HFFc6 (cell line): ENCODE results near the gene NFS1. TPM values are rescaled to one million over a fixed set of nuclear protein-coding genes. Genes with fewer than 3 reads are reported as not detected.

ENCODE experiments used
- DNase-seq: peaks from one replicate; pipeline ENCODE4 v3.0.0-alpha.2; 2018
- H3K27ac Mint-ChIP-seq: 2 replicates; pipeline ENCODE4 v1.8.0; 2020; ENCODE audit warnings: mild to moderate bottlenecking, mixed read lengths
- H3K27me3 Mint-ChIP-seq: 2 replicates; pipeline ENCODE4 v1.8.0; 2021; ENCODE audit warnings: mild to moderate bottlenecking, moderate library complexity, mixed read lengths; ENCODE audit not compliant: insufficient read depth
- H3K36me3 Mint-ChIP-seq: 2 replicates; pipeline ENCODE4 v1.8.0; 2021; ENCODE audit warnings: low read depth, mixed read lengths
- H3K4me1 Mint-ChIP-seq: 2 replicates; pipeline ENCODE4 v1.8.0; 2020; ENCODE audit warnings: low read depth, mixed read lengths
- H3K4me3 Mint-ChIP-seq: 2 replicates; pipeline ENCODE4 v1.8.0; 2020; ENCODE audit warnings: mild to moderate bottlenecking, moderate library complexity, mixed read lengths
- H3K9me3 Mint-ChIP-seq: 2 replicates; pipeline ENCODE4 v1.8.0; 2020; ENCODE audit warnings: mild to moderate bottlenecking, mixed read lengths
- total RNA-seq, 6 experiments: library from RNA; stranded (reverse); fragmentation: NEBNext Ultra II Directional; extraction: Animal tissue kit (Norgen Biotek cat#: 25700); gene quantifications; 2 replicates in 1 of 6; 3 replicates in 5 of 6; pipeline ENCODE4 v1.2.3, GENCODE V29; 2021
- TF ChIP-seq, protein P1 (sequence below): fragments of 200-600 bp; sonication (generic); IDR thresholded peaks from 2 replicates; pipeline ENCODE4 v1.5.0; 2021; ENCODE audit warnings: antibody characterized with exemption, mild to moderate bottlenecking

The NFS1 gene
- total RNA-seq, 6 experiments from 2014 or later: 28.6 to 40.6 (median 34.6) TPM

DNA sequence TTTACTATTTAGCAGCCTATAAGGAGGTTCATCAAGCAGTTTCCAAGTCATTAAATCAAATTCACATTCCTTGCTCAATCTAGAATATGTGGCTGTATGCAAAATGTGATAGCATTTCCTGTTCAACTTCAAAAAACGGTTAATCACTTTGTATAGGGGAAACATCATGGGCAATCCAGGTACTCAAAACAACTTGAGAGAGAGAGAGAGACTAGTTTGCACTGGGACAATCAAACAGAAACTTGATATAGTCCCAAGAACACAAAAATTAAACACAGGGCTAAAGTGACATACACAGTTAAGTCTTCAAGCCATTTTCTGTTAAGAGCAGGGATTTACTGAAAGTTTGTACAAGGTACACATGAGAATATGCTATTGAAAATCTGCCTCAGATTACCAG, 41.9 kb downstream of the NFS1 start:
- H3K27ac Mint-ChIP-seq: no peak overlapping the region
- TF ChIP-seq, protein P1, sequence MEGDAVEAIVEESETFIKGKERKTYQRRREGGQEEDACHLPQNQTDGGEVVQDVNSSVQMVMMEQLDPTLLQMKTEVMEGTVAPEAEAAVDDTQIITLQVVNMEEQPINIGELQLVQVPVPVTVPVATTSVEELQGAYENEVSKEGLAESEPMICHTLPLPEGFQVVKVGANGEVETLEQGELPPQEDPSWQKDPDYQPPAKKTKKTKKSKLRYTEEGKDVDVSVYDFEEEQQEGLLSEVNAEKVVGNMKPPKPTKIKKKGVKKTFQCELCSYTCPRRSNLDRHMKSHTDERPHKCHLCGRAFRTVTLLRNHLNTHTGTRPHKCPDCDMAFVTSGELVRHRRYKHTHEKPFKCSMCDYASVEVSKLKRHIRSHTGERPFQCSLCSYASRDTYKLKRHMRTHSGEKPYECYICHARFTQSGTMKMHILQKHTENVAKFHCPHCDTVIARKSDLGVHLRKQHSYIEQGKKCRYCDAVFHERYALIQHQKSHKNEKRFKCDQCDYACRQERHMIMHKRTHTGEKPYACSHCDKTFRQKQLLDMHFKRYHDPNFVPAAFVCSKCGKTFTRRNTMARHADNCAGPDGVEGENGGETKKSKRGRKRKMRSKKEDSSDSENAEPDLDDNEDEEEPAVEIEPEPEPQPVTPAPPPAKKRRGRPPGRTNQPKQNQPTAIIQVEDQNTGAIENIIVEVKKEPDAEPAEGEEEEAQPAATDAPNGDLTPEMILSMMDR: no peak
- H3K27me3 Mint-ChIP-seq: no peaks in the 10 kb centered on the region
- DNase-seq: no peak
- H3K9me3 Mint-ChIP-seq: no peaks in the 10 kb centered on the region
- H3K4me3 Mint-ChIP-seq: no peak overlapping the region
- 0 out of 2 replicates have a peak, but pooled peaks cover under 1% of the 10 kb centered on the region for H3K36me3 Mint-ChIP-seq
- H3K4me1 Mint-ChIP-seq: peaks cover 37% of the 10 kb centered on the region

DNA sequence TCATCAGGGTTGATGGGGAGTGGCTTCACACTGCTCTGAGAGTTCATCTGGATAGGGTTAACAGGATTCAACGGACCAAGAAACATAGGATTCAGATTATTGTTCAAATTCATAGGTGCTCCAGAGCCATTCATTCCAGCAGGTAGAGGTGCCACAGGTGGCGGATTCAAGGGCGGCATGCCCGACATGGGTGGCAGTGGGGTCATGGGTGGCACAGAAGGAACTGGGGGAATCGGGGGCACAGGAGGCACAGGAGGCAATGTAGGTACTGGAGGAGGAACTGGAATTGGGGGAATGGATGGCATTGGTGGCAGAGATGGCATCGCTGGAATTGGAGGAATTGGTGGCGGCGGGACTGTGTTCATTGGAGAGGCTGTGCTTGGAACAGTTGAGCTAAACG, 44.7 kb downstream of the NFS1 start:
- no peak overlapping the region for H3K4me3 Mint-ChIP-seq
- H3K36me3 Mint-ChIP-seq: peaks cover 8% of the 10 kb centered on the region; the same call in 1 of the 2 replicates
- DNase-seq: no peak
- H3K27me3 Mint-ChIP-seq: no peaks in the 10 kb centered on the region
- H3K27ac Mint-ChIP-seq: no peak overlapping the region
- H3K9me3 Mint-ChIP-seq: no peaks in the 10 kb centered on the region
- TF ChIP-seq, protein P1: no peak
- H3K4me1 Mint-ChIP-seq: peaks cover 29% of the 10 kb centered on the region

GRCh38 chr20:35653893-35654292, 45.3 kb downstream of the NFS1 start:
- H3K9me3 Mint-ChIP-seq: no peaks in the 10 kb centered on the region
- TF ChIP-seq, protein P1: no peak
- H3K36me3 Mint-ChIP-seq: peaks cover 8% of the 10 kb centered on the region; the same call in 1 of the 2 replicates
- no peak for DNase-seq
- H3K4me1 Mint-ChIP-seq: peaks cover 29% of the 10 kb centered on the region
- no peaks in the 10 kb centered on the region for H3K27me3 Mint-ChIP-seq
- H3K27ac Mint-ChIP-seq: no peak overlapping the region
- no peak overlapping the region for H3K4me3 Mint-ChIP-seq

DNA sequence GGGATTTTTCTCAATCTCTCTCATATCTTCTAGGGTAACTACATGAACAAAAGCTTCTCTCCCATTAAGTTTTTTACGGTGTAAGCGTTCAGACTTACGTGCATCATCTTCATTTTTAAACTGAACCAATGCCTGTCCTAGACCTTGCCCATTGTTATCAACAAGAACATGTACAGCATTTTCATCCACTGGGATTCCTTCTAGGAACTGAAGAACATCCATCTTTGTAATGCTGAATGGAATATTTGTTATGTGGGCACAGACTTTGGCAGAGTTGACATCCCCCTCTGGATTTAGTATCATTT, 45.8 kb downstream of the NFS1 start:
- H3K4me3 Mint-ChIP-seq: no peak overlapping the region
- H3K4me1 Mint-ChIP-seq: peaks cover 26% of the 10 kb centered on the region
- H3K27ac Mint-ChIP-seq: no peak overlapping the region
- H3K27me3 Mint-ChIP-seq: no peaks in the 10 kb centered on the region
- no peaks in the 10 kb centered on the region for H3K9me3 Mint-ChIP-seq
- peaks cover 8% of the 10 kb centered on the region; the same call in 1 of the 2 replicates for H3K36me3 Mint-ChIP-seq
- TF ChIP-seq, protein P1: no peak
- DNase-seq: no peak

DNA sequence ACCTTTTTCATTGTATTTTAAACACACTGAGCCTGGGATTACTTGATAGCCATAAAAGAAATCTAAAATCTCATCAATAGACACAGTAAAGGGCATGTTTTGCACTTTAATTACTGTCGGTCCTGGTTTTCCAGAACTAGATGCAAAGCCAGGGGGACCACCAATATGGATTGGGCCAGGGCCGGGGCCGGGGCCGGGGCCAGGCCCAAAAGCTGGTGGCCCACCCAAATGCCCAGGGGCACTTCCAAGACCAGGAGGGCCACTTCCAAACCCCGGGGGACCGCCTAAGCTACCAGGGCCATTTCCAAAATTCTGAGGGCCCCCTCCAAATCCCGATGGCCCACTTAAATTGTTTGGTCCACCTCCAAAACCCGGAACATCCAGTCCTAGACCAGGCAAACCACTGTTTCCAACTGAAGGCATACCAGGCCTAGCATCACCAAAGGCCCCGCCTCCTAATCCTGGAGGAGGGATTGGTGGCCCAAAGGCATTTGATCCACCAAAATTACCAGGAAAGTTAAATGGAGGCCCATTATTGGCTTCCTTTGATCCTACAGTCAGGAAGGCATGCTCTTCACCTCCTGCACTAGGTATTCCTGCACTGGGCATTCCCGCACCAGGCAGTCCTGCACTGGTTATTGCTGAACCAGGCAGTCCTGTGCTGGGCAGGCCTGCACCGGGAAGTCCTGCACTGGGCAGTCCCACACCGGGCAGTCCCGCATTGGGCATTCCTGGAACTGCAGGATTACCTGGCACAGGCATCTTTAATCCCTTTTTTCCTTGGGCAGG, 46.3 kb downstream of the NFS1 start:
- Mint-ChIP-seq H3K27ac (no peak overlapping the region), H3K27me3 (no peaks in the 10 kb centered on the region), H3K9me3 (no peaks in the 10 kb centered on the region), H3K36me3 (peaks cover 8% of the 10 kb centered on the region; the same call in 1 of the 2 replicates), H3K4me1 (peaks cover 26% of the 10 kb centered on the region), H3K4me3 (no peak overlapping the region)
- TF ChIP-seq, protein P1: no peak
- DNase-seq: no peak
